ENCODE results near the gene EXOSC5. TPM values are rescaled to one million over a fixed set of nuclear protein-coding genes. Genes with fewer than 3 reads are reported as not detected.

EXOSC5 gene
- total and polyA plus RNA-seq, 2 of the 13 experiments (the other 11 are each of a cell fraction or from before 2014, with no cell fraction given): 24.1 to 26.5 TPM

GRCh38 chr19:41397086-41398049 is at the start of gene EXOSC5, which contains the start of gene BCKDHA (continued):
- TF ChIP-seq ZNF646 (CRISPR knock-in tag; IDR thresholded peaks at IDR 0.05) (no peak), SNAPC2 (CRISPR knock-in tag; IDR thresholded peaks at IDR 0.05) (no peak), ELF4 (CRISPR knock-in tag; IDR thresholded peaks at IDR 0.05; ENCODE audit: borderline replicate concordance) (peak; percentile 23; the same call in 1 of the 2 replicates), SUZ12 (IDR thresholded peaks at IDR 0.05; ENCODE audit: low read depth, low read length) (no peak), ZNF33B (CRISPR knock-in tag; IDR thresholded peaks at IDR 0.05) (peak; percentile 32; the same call in 1 of the 2 replicates)
- TF ChIP-seq, protein P1, sequence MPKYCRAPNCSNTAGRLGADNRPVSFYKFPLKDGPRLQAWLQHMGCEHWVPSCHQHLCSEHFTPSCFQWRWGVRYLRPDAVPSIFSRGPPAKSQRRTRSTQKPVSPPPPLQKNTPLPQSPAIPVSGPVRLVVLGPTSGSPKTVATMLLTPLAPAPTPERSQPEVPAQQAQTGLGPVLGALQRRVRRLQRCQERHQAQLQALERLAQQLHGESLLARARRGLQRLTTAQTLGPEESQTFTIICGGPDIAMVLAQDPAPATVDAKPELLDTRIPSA (CRISPR knock-in tag; IDR thresholded peaks at IDR 0.05; ENCODE audit: borderline replicate concordance): no peak
- TF ChIP-seq, protein P2, sequence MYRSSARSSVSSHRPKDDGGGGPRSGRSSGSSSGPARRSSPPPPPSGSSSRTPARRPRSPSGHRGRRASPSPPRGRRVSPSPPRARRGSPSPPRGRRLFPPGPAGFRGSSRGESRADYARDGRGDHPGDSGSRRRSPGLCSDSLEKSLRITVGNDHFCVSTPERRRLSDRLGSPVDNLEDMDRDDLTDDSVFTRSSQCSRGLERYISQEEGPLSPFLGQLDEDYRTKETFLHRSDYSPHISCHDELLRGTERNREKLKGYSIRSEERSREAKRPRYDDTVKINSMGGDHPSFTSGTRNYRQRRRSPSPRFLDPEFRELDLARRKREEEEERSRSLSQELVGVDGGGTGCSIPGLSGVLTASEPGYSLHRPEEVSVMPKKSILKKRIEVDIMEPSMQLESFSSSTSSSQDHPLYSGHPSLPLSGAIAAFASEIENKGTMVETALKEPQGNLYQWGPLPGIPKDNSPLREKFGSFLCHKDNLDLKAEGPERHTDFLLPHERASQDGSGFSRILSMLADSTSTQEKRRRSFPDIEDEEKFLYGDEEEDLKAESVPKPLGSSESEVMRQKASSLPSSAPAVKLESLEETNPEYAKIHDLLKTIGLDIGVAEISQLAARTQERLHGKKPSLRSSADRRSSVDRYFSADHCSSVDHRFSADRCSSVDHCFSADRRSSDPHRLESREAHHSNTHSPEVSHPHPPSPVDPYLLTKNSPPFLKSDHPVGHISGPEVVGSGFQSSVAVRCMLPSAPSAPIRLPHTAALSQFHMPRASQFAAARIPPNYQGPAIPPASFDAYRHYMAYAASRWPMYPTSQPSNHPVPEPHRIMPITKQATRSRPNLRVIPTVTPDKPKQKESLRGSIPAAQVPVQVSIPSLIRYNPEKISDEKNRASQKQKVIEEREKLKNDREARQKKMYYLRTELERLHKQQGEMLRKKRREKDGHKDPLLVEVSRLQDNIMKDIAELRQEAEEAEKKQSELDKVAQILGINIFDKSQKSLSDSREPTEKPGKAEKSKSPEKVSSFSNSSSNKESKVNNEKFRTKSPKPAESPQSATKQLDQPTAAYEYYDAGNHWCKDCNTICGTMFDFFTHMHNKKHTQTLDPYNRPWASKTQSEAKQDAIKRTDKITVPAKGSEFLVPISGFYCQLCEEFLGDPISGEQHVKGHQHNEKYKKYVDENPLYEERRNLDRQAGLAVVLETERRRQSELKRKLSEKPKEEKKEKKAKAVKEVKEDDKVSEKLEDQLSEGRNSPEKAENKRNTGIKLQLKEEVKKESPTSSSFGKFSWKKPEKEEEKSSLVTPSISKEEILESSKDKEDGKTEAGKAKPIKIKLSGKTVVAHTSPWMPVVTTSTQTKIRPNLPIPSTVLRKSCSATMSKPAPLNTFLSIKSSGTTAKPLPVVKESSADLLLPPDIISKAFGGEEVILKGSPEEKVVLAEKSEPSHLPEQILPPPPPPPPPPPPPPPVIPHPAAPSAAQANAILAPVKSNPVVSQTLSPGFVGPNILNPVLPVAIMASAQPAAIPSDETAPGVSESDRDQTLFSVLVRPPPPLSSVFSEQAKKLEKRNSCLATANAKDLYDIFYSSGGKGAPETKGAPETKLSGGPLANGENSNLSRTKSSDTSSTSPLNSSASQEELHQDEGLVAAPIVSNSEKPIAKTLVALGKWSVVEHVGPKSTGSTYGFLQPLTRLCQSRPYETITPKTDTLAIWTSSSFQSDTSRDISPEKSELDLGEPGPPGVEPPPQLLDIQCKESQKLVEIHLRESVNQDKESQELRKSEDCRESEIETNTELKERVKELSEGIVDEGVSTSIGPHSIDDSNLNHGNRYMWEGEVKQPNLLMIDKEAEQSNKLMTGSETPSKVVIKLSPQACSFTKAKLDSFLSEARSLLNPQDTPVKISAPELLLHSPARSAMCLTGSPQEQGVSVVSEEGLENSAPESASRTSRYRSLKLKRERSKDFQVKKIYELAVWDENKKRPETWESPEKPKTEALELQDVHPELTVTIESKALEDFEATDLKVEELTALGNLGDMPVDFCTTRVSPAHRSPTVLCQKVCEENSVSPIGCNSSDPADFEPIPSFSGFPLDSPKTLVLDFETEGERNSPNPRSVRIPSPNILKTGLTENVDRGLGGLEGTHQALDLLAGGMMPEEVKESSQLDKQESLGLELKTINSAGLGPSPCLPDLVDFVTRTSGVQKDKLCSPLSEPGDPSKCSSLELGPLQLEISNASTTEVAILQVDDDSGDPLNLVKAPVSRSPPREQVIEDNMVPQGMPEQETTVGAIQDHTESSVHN (CRISPR knock-in tag; IDR thresholded peaks at IDR 0.05): peak; percentile 33; the same call in 1 of the 2 replicates
- TF ChIP-seq, protein P3, sequence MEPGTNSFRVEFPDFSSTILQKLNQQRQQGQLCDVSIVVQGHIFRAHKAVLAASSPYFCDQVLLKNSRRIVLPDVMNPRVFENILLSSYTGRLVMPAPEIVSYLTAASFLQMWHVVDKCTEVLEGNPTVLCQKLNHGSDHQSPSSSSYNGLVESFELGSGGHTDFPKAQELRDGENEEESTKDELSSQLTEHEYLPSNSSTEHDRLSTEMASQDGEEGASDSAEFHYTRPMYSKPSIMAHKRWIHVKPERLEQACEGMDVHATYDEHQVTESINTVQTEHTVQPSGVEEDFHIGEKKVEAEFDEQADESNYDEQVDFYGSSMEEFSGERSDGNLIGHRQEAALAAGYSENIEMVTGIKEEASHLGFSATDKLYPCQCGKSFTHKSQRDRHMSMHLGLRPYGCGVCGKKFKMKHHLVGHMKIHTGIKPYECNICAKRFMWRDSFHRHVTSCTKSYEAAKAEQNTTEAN (CRISPR knock-in tag; conservative IDR thresholded peaks at IDR 0.05): peak; percentile 62
